NT2/D1 (cell line): ENCODE measurements around the gene RNF141.

ENCODE experiments used
- DNase-seq: peaks from one replicate; pipeline ENCODE4 v3.0.0-alpha.2; 2011; ENCODE audit warnings: low read depth, low spot score
- H3K27me3 ChIP-seq: 2 replicates; pipeline ENCODE4 v1.6.0; 2011; ENCODE audit warnings: mild to moderate bottlenecking; ENCODE audit not compliant: insufficient read length, insufficient read depth
- H3K36me3 ChIP-seq: 2 replicates; pipeline ENCODE4 v1.6.1; 2011; ENCODE audit warnings: mild to moderate bottlenecking, low read length, mixed read lengths; ENCODE audit not compliant: insufficient read depth, insufficient read length
- H3K4me1 ChIP-seq: 2 replicates; pipeline ENCODE4 v1.5.1; 2011; ENCODE audit not compliant: insufficient read depth, insufficient read length
- H3K4me3 ChIP-seq: 2 replicates; pipeline ENCODE4 v1.5.1; 2011; ENCODE audit warnings: low read depth; ENCODE audit not compliant: insufficient read length
- H3K9ac ChIP-seq: 2 replicates; pipeline ENCODE4 v1.6.0; 2011; ENCODE audit warnings: low read depth; ENCODE audit not compliant: insufficient read length
- H3K9me3 ChIP-seq: 2 replicates; pipeline ENCODE4 v1.5.1; 2011; ENCODE audit warnings: mild to moderate bottlenecking, low read length; ENCODE audit not compliant: insufficient read depth
- SUZ12 ChIP-seq: IDR thresholded peaks from 2 replicates; pipeline ENCODE4 v1.6.1; 2011; ENCODE audit not compliant: insufficient read length, insufficient read depth; ENCODE audit errors: extremely low read depth
- YY1 ChIP-seq: IDR thresholded peaks from 2 replicates; pipeline ENCODE4 v1.6.1; 2011; ENCODE audit not compliant: insufficient read length, insufficient read depth
- ZNF274 ChIP-seq: IDR thresholded peaks from 2 replicates; pipeline ENCODE4 v1.6.1; 2011; ENCODE audit warnings: mild to moderate bottlenecking, low read depth, low read length

Gene RNF141

GRCh38 chr11:10568486-10568941 is 27.5 kb upstream of the RNF141 start, which contains the start of gene LYVE1:
Gene LYVE1 (minus strand): TSS chr11:10568665. CDS start chr11:10568532, 133 bp downstream.
- H3K36me3 ChIP-seq, result no peaks in the 10 kb centered on the region
- TF ChIP-seq YY1 (no peak), ZNF274 (no peak), SUZ12 (no peak)
- H3K4me1 ChIP-seq, result peaks cover 7% of the 10 kb centered on the region
- H3K9ac ChIP-seq, result no peak within 1 kb of the TSS
- H3K4me3 ChIP-seq, result no peak within 1 kb of the TSS
- H3K27me3 ChIP-seq, result no peaks in the 10 kb centered on the region
- DNase-seq, result no peak
- no peaks in the 10 kb centered on the region for H3K9me3 ChIP-seq

- Histone ChIP-seq H3K4me3 (no peak overlapping the region), H3K27me3 (no peaks in the 10 kb centered on the region), H3K9ac (no peak overlapping the region), H3K36me3 (no peaks in the 10 kb centered on the region), H3K4me1 (peaks cover 7% of the 10 kb centered on the region), H3K9me3 (no peaks in the 10 kb centered on the region)
- no peak for DNase-seq
- no peak for TF ChIP-seq YY1
- no peak for TF ChIP-seq ZNF274
- no peak for TF ChIP-seq SUZ12
Observed at GRCh38 chr11:10567446-10567845, 26.5 kb upstream of the RNF141 start.

GRCh38 chr11:10566257-10566957 is 25.4 kb upstream of the RNF141 start:
- no peaks in the 10 kb centered on the region for H3K9me3 ChIP-seq
- no peak for DNase-seq
- no peak overlapping the region for H3K9ac ChIP-seq
- H3K4me1 ChIP-seq, result peaks cover 7% of the 10 kb centered on the region
- no peak overlapping the region for H3K4me3 ChIP-seq
- H3K27me3 ChIP-seq, result no peaks in the 10 kb centered on the region
- no peak for TF ChIP-seq ZNF274
- TF ChIP-seq SUZ12, result no peak
- TF ChIP-seq YY1, result no peak
- H3K36me3 ChIP-seq, result no peaks in the 10 kb centered on the region

DNA sequence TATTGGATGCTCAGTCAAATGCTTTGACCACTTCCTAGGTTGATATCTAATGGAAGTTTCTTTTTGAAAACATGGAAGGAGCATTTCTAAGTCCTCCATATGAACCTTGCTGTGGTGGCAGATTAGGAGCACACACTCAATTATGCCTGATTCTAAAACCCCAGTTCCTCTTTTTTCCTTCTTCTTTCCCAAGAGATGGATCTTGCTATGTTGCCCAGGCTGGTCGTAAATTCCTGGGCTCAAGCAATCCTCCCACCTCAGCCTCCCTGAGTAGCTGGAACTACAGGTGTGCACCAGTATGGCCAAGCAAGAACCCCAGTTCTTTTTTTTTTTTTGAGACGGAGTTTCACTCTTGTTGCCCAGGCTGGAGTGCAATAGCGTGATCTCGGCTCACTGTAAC is 24.5 kb upstream of the RNF141 start:
- Histone ChIP-seq H3K36me3 (no peaks in the 10 kb centered on the region), H3K9me3 (no peaks in the 10 kb centered on the region), H3K4me3 (no peak overlapping the region), H3K4me1 (peaks cover 7% of the 10 kb centered on the region), H3K27me3 (no peaks in the 10 kb centered on the region), H3K9ac (no peak overlapping the region)
- TF ChIP-seq SUZ12 (no peak), YY1 (no peak), ZNF274 (no peak)
- no peak for DNase-seq

DNA sequence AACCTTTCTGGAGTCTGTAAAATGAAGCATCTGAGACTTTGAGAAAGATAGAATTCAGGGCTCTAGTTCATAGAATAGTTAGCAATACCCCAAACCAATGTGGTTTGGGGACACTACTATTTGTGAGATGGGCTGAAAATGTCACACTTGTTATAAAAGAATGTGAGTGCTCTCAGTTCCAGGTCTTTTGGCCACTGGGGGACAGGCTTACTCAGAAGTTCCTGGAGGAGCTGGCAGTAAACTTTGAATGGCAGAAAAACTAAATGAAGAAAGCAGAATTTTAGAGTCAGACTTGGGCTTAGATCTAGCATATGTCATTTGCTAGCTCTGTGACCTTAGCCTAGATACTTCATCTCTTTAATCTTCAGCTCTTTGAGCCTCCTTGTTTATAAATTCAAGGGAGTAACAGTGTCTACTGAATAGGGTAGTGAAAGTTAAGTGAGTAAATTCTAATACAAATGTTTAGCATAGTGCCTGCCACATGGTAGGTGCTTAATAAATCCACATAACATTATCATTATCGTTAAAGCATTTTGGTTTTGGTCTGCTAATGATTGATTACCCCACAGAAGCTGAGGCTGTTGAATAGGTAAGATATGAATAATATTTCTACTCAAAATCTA is 23.8 kb upstream of the RNF141 start:
- no peak for DNase-seq
- Histone ChIP-seq H3K9me3 (no peaks in the 10 kb centered on the region), H3K4me3 (no peak overlapping the region)

GRCh38 chr11:10564030-10564429 is 23.0 kb upstream of the RNF141 start:
- TF ChIP-seq YY1, result no peak
- no peak for TF ChIP-seq SUZ12
- TF ChIP-seq ZNF274, result no peak

More for the DNA sequence above, 23.8 kb upstream of the RNF141 start:
- Histone ChIP-seq H3K4me1 (peaks cover 5% of the 10 kb centered on the region), H3K36me3 (no peaks in the 10 kb centered on the region), H3K9ac (no peak overlapping the region), H3K27me3 (no peaks in the 10 kb centered on the region)
- TF ChIP-seq YY1, result no peak
- no peak for TF ChIP-seq SUZ12
- no peak for TF ChIP-seq ZNF274

GRCh38 chr11:10561947-10562346 is 21.0 kb upstream of the RNF141 start:
- TF ChIP-seq YY1 (no peak), SUZ12 (no peak), ZNF274 (no peak)
- Histone ChIP-seq H3K9ac (no peak overlapping the region), H3K36me3 (no peaks in the 10 kb centered on the region), H3K27me3 (no peaks in the 10 kb centered on the region), H3K4me1 (no peaks in the 10 kb centered on the region), H3K4me3 (no peak overlapping the region), H3K9me3 (no peaks in the 10 kb centered on the region)
- no peak for DNase-seq

More at GRCh38 chr11:10564030-10564429, 23.0 kb upstream of the RNF141 start:
- Histone ChIP-seq H3K4me3 (no peak overlapping the region), H3K9ac (no peak overlapping the region), H3K4me1 (peaks cover 5% of the 10 kb centered on the region), H3K9me3 (no peaks in the 10 kb centered on the region), H3K27me3 (no peaks in the 10 kb centered on the region), H3K36me3 (no peaks in the 10 kb centered on the region)
- DNase-seq, result no peak
